Measurements from ENCODE around the gene IGF2BP2.
"Not testable (repeated sequence)": the region's sequence is repeated elsewhere in the genome, so short reads cannot be mapped to it uniquely, and the experiment has no call there.

The IGF2BP2 gene

DNA sequence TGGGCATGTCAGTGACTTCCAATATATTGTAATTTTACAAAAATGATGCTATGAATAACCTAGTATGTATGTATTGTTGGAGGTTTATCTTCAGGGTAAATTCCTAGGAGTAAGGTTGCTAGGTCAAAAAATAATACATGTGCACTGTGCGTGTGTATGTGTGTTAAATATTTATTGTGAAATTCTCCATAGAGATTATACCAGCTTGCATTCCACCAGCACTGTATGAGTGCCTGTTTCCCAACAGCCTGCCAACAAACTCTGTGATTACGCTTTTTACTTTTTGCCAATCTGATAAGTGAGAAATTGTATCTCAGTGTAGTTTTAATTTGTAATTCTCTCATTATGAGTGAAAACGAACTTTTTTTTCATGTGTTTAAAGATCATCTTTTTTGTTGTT lies 12.6 kb upstream of the IGF2BP2 start:
- DNase-seq (ENCODE audit: low read depth): no peak

DNA sequence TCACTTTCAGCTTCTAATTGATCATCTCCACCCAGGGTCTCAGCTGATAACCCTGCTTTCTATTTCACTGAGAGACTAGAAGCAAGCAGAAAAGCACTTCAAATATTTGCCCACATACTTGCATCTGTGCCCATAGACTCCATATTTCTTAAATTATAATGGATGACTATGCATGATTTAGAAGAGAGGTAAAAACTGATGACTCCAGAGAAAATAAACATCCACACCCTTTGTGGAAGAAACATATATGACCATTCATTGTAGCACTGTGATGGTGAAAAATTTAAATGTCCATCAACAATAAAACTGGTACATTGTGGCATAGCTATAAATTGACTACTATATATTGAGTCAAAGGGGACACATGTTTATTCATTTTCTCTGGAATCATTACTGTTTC lies 7.1 kb upstream of the IGF2BP2 start:
- no peak for DNase-seq (ENCODE audit: low read depth)

DNA sequence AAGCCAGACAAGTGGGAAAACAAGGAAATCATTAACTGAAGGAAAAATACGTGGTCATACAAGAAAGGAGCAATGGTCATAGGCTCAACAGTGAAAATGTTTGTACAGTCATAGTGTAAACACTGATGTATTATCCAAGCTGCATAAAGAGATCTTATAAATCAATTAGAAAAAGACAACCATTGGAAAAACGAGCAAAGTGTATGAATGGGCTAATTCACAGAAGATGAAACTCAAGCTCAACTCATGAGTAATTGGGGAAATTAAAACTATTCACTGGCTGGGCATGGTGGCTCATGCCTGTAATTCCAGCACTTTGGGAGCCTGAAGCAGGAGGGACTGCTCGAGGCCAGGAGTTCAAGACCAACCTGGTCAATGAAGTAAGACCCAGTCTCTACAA lies 6.4 kb upstream of the IGF2BP2 start:
- no peak for DNase-seq (ENCODE audit: low read depth)

DNA sequence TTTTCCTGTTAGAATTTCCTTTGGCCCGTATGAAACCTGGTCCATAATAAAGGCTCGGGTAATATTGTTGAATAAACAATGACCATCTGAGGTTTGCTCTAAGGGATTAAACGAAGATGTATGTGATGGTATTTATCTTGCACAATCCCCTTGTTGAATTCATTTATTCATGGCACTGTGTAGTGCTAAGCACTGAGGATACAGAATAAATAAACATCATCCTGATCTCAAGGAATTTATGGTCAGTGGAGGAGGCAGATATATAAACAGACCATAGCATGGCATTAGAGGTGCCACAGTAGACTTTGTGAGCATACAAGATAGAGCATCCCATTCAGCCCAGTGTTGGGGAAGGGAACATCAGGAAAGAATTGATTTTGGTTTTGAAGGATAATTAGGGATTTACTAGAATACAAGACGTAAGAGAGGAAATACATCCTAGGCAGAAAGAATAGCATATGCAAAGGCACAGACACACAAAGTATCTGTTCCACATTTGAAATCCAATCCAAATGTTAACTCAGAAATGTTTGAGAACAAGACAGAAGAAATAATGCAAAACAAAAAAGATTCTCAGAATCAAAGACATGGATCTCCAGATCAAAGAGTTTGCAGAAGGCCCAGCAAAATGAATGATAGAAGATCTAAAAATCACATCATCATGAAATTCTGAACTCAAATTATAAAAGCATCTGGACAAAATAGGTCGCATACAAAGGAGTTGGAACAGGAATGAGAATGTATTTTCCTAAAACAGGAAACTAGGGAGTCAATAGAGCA lies 5.4 kb upstream of the IGF2BP2 start:
- no peak for DNase-seq (ENCODE audit: low read depth)

DNA sequence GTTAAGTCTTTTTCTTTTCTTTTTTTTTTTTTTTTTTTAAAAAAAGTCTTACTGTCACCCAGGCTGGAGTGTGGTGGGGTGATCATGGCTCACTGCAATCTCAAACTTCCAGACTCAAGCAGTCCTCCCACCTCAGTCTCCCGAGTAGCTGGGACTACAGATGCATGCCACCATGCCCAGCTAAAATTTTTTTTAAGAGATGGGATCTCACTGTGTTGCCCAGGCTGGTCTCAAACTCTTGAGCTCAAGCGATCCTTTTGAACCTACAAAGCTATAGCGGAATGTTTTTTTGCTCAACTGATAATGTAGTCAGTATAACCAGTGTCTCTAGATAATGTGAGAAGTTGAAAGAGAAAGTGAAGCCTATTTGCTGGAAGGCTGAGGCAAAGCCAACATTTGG lies 3.9 kb upstream of the IGF2BP2 start:
- no peak for DNase-seq (ENCODE audit: low read depth)

DNA sequence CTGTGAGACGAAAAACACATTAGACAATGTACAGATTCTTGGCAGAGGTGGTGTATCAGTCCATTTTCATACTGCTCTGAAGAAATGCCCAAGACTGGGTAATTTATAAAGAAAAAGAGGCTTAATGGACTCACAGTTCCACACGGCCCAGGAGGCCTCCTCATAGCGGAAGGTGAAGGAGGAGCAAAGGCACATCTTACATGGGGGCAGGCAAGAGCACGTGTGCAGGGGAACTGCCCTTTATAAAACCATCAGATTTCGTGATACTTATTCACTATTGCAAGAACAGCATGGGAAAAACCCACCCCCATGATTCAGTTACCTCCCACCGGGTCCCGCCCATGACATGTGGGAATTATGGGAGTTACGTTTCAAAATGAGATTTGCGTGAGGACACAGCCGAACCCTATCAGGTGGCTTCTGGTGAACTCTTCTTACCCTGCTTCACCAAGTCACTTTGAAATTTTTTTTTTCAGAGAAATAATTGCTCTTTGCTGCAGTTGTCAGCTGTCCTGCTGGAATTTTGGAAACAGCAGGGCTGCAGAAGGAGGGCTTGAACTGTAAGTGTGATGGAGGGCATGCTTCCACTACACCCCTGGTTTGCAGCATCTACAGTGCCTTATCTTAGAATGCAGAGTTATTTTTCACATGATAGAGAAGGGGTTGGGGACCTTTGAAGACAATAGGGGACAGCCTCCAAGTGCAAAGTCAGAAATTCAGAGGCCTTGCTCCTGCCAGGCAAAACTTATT lies 2.9 kb upstream of the IGF2BP2 start:
- DNase-seq (ENCODE audit: low read depth): no peak

DNA sequence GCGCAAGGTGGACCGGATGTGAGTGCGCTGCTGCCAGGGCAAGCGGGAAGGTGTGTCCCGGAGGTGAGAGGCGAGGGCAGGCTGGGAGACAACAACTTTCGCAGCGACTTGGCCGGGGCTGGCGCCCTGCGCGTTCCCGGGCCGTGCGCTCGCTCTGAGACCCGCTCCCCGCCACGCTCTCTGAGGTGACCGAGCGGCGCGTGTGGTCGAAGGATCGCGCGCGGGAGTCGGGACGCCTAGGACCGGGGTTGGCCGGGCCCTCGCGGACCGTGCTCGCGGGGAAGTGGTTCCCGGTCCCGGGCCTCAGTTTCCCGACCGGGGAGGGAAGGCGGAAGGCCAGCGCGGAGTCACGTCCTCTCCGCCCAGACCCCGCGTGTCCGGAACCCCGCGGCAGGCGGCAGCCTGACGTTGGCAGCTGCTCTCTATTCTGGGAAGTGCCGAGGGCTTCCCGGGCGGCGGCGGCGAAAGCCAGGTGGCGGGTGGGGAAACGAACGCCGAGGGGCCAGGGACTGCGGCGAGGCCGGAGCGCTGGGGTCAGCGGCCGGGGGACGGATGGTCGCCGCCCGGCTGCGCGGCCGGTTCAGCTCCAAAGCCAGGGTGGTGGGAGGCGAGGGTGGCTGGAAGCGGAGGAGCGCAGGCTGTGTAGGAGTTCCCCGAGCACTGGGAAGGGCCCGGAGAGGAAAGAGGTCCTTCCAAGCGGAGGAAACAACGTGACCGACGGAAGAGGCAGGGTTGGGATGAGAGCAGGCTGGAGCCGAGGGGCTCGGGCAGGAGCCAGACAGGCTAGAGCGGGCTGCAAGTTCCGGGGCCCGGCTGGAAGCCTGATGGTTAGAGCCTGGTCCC lies 1.0 kb upstream of the IGF2BP2 start:
- DNase-seq (ENCODE audit: low read depth): no peak

DNA sequence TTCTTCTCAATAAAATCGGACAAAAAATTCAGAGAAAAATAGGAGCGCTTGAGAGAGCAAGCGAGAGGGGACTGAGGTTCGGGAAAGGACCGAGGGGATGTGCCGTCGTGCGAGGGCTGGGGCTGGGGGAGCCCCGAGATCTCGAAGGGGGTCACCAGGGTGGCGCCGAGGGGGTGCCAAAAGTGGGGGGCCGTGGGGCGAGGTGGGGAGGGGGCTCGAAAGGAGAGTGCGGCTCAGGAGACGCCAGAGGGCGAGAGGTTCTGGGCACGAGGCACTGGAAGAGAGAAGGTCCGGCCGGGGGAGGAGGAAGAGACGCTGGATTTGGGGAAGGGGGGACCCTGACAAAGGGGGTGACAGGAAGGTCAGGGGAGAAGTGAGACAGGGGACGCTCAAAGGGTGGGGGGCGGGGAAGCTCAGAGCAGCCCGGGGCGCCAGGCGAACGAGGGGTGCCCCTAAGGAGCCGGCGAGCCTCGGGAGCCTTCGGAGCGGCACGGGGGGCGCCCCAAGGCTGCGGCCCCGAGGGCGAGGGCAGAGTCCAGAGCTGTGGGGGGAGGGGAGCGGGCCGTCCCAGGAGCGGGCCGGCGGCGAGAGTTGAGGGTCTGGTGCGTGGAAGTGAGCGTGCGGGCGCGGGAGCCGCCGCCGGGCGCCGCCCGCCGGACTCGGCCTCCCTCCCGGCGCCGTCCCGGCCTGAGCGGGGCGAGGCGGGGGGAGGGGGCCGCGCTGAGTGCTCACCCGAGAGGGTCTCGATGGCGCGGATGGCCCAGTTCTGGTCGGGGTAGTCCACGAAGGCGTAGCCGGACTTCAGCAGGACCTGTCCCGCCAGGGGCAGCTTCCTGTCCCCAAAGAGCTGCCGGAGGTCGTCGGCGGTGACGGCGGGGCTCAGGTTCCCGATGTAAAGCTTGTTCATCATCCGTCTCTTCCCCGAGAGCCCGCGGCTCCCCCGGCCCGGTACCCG lies 514 bp downstream of the IGF2BP2 start:
- no peak for DNase-seq (ENCODE audit: low read depth)

DNA sequence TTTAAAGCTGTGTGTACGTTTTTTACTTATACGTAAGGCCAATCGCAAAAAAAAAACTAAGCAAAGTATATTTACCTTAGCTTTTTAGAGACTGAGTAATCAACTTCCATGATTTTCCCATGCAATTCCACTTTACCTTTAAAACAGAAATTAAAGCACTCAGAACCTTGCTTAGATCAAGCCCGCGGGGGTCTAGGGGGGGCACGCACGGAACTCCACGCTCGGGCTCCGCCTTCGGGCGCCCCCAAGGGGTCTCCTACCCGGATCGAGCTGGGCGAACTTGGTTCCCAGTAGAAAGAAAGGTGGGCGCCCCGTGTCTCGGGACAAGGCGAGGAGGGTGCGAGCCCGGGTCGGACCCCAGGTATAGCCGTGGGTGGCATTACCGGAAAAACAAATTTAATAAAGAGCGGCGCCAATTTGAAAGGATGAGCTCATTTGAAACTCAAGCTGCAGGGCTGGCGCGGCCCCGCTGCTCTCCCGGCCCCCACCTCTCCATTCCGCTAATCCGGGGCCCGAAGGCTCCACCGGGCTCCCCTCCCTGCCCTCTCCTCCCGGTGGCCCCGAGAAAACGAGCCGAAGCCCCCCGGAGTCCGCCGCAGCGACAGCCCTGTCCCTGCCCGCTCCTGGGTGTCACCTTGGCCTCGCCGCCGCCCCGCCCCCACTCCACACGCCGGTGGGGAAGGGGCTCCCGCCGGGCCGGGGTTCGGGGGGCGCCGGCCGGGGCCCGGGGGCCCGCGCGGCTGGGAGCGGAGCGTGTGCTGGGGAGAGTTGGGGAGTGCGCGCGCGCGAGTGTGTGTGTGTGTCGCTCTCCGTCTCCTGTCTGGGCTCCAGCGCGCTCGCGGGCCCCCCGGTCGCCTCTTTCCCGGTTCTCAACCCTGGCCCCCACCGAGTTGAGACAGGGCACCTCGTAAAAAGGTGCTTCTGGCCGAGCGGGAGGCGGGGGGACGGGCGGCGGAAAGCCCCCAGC lies 1.5 kb downstream of the IGF2BP2 start:
- no peak for DNase-seq (ENCODE audit: low read depth)

DNA sequence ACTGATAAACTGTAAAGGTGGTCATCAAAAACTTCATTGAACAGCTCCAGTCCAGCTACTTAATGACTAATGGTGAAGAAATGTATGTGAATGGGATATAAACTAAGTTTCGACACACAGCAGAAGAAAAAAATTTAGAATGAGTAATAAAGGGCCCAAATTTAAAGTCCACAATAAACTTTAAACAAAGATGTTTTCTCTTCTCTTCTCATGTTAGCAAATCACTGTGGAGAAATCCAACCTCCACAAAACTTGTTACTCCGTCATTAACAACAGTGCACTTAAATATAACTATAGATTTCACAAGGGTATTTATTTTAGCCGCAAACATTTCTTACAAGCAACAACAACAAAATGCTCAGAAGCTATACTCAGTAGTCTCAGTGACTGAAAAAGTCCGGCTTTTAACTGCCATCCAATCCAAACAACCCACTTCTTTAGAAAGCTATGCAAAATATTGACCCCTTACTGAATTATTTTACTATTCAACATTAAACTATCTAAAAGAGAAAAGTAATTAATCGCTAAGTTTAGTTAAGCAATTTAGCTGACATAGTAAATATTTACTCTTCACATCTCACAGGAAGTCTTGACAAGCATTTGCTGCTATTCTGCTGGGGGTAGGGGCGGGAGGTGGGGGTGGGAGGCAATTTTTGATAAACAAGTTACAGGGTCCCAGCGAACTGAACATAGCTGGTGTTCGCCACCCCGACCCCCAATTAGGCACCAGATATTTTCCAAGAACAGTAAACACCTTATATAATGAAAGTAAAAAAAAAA lies 2.4 kb downstream of the IGF2BP2 start:
- DNase-seq (ENCODE audit: low read depth): no peak

DNA sequence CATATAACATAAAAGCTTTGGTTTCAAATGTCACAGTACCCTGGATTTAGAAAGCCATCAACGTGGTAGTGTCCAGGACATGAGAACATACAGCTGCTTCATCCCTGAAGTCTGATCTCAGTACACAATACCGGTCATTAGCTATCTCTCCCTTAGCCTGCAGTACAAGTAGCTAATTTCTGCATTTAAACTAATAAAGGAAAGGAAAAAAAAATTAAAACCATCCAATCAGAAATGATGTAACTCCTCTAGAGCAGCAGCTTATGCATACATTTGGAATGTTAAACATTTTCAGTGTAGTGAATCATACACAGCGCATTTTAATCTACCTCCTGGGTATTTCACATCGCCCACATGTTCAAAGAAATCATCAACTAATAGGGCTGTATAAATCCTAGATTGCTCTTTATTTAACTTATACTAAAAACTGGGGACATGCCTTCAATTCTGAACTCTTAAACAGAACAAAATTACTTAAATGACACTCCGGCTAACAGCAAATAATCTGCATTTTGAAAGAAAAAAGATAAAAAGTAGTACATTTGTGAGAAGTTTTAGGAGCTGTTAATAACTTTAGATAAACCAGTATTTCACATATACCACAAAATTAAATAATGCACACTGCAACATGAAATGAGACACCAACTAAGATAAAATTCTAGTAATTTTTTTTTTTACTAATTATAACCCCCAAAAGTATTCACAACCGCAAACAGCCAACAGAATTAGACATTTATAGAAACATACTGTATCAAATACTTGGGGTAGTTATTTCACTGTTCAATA lies 3.7 kb downstream of the IGF2BP2 start:
- no peak for DNase-seq (ENCODE audit: low read depth)

DNA sequence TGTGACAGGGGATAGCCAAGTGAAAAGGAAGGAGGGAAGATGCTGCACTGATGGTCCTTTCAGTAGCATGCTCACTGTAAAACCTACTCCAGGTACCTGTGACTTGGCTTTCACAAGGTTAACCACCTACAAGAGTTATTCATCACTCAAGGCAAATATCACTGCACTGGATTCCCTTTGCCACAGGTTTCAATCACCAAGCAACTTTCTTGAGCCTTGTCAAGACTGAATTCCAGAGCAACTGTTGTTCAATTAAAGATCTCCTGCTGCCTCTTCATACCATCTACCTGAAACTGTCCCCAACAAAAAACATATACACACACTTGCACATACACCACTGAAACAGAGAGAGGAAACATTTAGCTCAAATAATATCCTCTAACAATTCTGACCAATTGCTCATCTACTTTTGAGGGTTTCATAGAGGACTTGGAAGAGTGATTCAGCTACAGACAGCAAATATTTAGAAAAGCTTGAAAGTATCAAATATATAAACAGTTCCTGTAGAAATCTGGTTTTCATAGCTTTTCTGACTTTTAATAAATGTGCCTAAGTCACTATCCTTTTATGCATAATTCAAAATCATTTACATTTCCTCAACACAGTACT lies 6.5 kb downstream of the IGF2BP2 start:
- DNase-seq (ENCODE audit: low read depth): no peak

DNA sequence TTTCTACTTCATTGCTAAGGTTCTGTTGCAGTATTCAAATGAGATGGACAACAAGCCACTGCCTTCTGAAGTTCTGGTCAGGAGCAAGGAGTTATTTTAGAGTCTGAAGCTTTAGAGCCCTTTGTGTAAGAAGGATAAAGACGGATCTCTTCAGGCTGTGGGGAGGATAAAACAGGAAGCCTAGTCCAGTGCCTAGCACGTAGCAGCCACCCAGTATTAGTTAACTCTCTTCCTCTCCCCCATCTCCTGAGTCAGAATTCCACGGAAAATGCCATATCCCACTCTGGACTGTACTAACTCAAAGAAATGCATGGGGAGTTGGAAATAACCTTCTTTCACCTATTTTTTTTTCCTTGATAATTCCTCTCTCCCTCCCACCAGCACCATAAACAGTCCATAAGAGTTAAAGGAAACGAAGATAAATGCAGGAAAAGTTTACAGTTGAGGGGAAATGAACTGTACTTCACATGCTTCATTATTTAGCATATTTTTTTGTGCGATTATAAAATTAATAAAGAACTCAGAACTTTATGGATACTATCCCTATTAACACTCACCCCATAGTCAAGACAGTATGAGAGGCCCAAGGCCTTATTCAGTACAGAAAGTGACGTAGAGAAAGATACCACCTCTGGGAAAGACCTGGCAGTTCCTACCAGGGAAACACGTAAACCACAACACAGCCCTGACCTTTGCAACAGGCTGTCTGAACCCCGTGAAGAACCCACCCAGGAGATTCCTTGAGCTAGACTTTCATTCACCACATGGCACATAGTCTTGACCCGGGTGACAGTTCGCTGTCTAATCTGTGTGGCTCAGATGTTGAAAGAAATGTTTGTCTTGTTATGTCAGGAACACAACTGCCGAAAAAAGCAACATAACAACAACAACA lies 9.2 kb downstream of the IGF2BP2 start:
- DNase-seq (ENCODE audit: low read depth): no peak

DNA sequence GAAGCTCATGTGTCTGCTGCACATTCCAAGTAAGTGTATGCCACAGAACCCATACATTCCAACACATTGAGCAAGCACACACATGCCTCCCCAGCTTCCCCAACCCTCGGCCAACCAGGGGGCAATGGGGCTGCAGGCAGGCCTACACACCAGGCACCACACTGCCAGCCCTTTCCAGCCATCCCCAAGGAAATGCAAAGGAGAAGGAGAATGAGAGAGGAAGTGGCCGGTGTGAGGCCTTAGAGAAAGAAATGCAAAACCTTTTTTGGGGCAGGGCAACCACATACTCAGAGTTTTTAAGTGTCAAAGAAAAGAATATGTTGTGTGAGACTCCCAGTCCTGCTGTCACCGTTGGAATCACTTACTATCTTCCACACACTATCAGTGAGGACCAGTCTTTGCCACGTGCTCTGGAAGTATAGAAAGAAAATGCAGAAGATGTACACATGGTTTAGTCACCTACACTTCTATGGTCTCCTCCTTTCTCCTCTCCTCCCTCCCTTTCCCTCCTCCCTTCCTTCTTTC lies 11.1 kb downstream of the IGF2BP2 start:
- DNase-seq (ENCODE audit: low read depth): no peak

DNA sequence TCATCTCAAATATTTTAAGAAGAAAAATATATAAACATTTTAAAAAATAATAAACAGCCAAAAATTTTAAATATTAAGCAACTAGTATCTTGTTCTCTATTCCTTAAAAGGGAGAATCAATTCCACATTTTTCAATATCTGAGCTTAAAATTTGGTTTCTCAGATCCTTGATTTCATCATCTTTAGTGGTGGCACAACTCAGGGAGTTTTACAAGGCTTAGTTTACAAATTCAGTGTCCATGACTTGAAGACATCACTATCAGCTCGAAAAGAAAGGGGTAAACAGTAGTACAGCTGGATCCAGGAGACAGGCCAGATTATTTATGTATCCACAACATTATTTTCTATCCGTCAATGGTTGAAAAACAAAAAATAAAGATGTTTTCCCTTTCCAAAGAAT lies 11.6 kb downstream of the IGF2BP2 start:
- no peak for DNase-seq (ENCODE audit: low read depth)

DNA sequence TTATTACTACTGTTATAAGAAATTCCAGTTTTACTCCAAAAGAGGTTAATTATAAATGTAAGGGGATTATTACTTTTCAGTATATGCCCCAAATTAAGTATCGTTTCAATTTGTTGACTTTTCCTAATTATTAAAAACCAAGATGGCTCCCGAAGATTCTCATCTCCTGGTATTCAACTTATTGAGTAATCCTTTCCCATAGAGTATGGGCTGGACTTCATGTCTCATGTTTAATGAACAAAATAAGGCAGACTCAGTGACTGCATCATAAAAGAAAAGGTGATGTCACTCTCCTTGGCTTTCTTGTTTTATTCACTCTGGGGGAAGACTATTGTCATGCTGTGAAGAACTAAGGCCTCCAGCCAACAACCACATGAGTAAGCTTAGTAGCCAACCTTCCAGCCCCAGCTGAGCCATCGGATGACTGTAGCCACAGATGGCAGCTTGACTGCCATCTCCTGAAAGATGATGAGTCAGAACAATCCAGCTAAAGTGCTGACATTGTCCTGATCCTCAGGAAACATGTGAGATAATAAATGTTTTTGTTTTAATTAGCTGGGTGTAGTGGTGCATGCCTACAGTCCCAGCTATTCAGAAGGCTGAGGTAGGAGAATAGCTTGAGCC lies 17.3 kb downstream of the IGF2BP2 start:
- no peak for DNase-seq (ENCODE audit: low read depth)

DNA sequence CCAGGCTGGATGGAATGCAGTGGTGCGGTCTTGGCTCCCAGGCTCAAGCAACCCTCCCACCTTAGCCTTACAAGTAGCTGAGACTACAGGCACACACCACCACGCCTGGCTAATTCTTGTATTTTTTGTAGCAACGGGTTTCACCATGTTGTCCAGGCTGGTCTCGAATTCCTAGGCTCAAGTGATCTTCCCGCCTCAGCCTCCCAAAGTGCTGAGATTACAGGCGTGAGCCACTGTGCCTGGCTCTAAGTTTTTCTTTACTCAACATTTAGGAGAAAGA lies 26.1 kb downstream of the IGF2BP2 start:
- not testable (repeated sequence) for DNase-seq (ENCODE audit: low read depth)

All from activated T-cell treated with anti-CD3 and anti-CD28 coated beads for 1 hour (primary cell).